Fibroblast of mammary gland (primary cell): ENCODE measurements around the gene UBAC2.

Experiments used
- DNase-seq: peaks from one replicate; pipeline ENCODE4 v3.0.0-alpha.2; 2010; ENCODE audit warnings: low read depth
- H3K4me3 ChIP-seq: 2 replicates; pipeline ENCODE4 v1.5.1; 2011; ENCODE audit warnings: low read depth, mild to moderate bottlenecking, low read length, moderate library complexity; ENCODE audit not compliant: control insufficient read depth
- TF ChIP-seq, protein P1 (sequence below): conservative IDR thresholded peaks from 2 replicates; pipeline ENCODE4 v1.5.1; 2011; ENCODE audit warnings: low read depth, low read length, inconsistent platforms; ENCODE audit not compliant: control insufficient read depth, insufficient read depth

Gene UBAC2

GRCh38 chr13:99356262-99357091, 155.8 kb downstream of the UBAC2 start:
- TF ChIP-seq, protein P1, sequence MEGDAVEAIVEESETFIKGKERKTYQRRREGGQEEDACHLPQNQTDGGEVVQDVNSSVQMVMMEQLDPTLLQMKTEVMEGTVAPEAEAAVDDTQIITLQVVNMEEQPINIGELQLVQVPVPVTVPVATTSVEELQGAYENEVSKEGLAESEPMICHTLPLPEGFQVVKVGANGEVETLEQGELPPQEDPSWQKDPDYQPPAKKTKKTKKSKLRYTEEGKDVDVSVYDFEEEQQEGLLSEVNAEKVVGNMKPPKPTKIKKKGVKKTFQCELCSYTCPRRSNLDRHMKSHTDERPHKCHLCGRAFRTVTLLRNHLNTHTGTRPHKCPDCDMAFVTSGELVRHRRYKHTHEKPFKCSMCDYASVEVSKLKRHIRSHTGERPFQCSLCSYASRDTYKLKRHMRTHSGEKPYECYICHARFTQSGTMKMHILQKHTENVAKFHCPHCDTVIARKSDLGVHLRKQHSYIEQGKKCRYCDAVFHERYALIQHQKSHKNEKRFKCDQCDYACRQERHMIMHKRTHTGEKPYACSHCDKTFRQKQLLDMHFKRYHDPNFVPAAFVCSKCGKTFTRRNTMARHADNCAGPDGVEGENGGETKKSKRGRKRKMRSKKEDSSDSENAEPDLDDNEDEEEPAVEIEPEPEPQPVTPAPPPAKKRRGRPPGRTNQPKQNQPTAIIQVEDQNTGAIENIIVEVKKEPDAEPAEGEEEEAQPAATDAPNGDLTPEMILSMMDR, result no peak
- peak; percentile 89 for DNase-seq
- no peak overlapping the region for H3K4me3 ChIP-seq

GRCh38 chr13:99357131-99357596, 156.5 kb downstream of the UBAC2 start:
- DNase-seq, result peak; percentile 66
- H3K4me3 ChIP-seq, result no peak overlapping the region
- TF ChIP-seq, protein P1, result no peak

- H3K4me3 ChIP-seq, result no peak overlapping the region
- DNase-seq, result no peak
- TF ChIP-seq, protein P1, result no peak
Observed at GRCh38 chr13:99357941-99358340, 157.3 kb downstream of the UBAC2 start.

DNA sequence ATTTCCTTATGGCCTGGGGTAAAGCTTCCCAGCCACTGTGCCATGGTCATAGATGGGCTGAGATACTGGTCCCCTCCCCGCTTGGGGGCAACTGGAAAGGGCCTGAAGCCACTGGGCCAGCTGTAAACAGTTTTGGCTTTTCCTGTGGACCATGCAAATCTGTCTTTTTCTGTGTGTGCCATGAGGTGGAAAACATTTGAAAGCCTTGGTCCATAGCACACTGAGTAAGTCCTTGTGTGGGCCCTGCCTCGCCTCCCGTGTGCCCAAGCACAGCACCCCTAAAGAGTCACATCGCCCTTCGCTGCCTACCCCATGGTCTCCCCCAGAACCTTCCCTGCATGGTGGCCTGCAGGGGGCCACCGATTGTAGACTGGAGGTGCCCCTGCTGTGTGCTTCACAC, 158.9 kb downstream of the UBAC2 start:
- H3K4me3 ChIP-seq, result no peak overlapping the region
- TF ChIP-seq, protein P1, result no peak
- DNase-seq, result no peak

DNA sequence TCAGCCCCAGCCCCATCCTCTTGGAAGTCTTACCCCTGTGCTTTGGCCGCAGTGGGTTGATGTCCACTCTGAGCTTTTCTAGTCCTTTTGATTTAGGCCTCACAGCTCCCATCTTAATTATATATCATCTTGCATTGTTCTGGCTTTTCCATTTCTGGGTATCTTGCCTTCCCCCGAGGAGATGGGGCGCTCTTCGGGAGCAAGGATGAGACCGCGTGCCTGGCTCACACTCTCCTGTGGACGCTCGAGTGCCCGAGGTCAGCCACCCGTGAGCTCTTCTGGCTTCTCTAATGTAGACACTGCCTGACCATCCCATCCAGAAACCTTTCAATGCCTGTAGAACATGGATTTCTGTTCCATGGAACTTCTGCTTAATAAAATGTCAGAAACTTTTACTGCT, 160.0 kb downstream of the UBAC2 start:
- TF ChIP-seq, protein P1, result no peak
- no peak for DNase-seq
- H3K4me3 ChIP-seq, result no peak overlapping the region

- no peak overlapping the region for H3K4me3 ChIP-seq
- DNase-seq, result no peak
- TF ChIP-seq, protein P1, result no peak
Observed at GRCh38 chr13:99361197-99361596, 160.5 kb downstream of the UBAC2 start.
